ENCODE data around the gene HOMER3. TPM values are rescaled to one million over a fixed set of nuclear protein-coding genes. Genes with fewer than 3 reads are reported as not detected.

HOMER3 gene
- total and polyA plus RNA-seq, 11 donors = 13.6 to 36.8 (median 20.8) TPM

GRCh38 chr19:18972851-18973250 lies 31.8 kb upstream of the HOMER3 start:
- Histone ChIP-seq H3K4me3 (no peak overlapping the region), H3K4me1 (peaks cover 0 to 50% (median 11%) of the 10 kb centered on the region in 12 donors), H3K9me3 (no peaks in the 10 kb centered on the region), H3K36me3 (no peaks in the 10 kb centered on the region), H3K27ac (peak overlapping the region in 7 of 12 donors; percentile 6 to 75 (median 30)), H3K27me3 (no peaks in the 10 kb centered on the region)
- WGBS, 4 donors = 55 to 75% (median 59%) methylated on average over 2 to 5 of the region's 5 CpGs
- TF ChIP-seq, protein P1, sequence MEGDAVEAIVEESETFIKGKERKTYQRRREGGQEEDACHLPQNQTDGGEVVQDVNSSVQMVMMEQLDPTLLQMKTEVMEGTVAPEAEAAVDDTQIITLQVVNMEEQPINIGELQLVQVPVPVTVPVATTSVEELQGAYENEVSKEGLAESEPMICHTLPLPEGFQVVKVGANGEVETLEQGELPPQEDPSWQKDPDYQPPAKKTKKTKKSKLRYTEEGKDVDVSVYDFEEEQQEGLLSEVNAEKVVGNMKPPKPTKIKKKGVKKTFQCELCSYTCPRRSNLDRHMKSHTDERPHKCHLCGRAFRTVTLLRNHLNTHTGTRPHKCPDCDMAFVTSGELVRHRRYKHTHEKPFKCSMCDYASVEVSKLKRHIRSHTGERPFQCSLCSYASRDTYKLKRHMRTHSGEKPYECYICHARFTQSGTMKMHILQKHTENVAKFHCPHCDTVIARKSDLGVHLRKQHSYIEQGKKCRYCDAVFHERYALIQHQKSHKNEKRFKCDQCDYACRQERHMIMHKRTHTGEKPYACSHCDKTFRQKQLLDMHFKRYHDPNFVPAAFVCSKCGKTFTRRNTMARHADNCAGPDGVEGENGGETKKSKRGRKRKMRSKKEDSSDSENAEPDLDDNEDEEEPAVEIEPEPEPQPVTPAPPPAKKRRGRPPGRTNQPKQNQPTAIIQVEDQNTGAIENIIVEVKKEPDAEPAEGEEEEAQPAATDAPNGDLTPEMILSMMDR (IDR thresholded peaks at IDR 0.05) = no peak
- no peak for TF ChIP-seq POLR2A (IDR thresholded peaks at IDR 0.05)
- ATAC-seq (peak in 2 of 4 donors; percentile 42 to 62), DNase-seq (no peak)
- intact Hi-C loops (cut with DNase I) = no loop called here

- intact Hi-C loops (cut with DNase I) = no loop called here
- TF ChIP-seq, protein P1 (IDR thresholded peaks at IDR 0.05) = no peak
- TF ChIP-seq POLR2A (IDR thresholded peaks at IDR 0.05) = no peak
- H3K36me3 ChIP-seq = no peaks in the 10 kb centered on the region
- H3K4me1 ChIP-seq = peaks cover 0 to 55% (median 12%) of the 10 kb centered on the region in 12 donors
- WGBS, 4 donors = 23 to 37% (median 30%) methylated on average over 12 of the region's 12 CpGs
- H3K4me3 ChIP-seq = no peak overlapping the region
- no peaks in the 10 kb centered on the region for H3K9me3 ChIP-seq
- peak in 3 of 4 donors; percentile 6 to 49 (median 44) for ATAC-seq
- H3K27ac ChIP-seq = peak overlapping the region in 8 of 12 donors; percentile 6 to 75 (median 26)
- no peaks in the 10 kb centered on the region for H3K27me3 ChIP-seq
- DNase-seq = peak in 1 of 5 donors; percentile 35
These were observed 31.3 kb upstream of the HOMER3 start for GRCh38 chr19:18972301-18972811.

DNA sequence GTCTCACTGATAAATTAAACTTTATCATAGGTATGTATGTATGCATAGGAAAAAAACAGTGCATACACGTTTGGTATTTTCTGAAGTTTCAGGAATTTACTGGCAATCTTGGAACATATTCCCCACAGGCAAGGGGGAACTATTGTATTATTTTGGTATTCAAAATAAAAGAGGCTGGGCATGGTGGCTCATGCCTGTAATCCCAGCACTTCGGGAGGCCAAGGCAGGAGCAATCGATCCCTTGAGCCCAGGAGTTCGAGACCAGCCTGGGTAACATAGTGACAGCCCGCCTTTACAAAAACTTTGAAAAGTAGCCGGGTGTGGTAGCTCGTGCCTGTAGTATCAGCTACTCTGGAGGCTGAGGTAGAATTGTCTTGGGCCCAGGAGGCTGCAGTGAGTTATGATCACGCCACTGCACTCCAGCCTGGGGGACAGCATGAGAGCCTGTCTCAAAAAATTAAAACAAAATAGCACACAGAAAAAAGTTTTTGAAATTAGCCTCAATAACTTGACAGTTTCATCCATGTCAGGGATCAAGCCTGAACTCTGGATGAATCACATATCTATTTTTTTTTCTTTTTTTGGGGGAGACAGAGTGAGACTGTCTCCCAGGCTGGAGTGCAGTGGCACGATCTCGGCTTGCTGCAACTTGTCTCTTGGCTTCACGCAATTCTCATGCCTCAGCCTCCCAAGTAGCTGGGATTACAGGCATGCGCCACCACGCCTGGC lies 29.1 kb upstream of the HOMER3 start:
- intact Hi-C loops (cut with DNase I) = no loop called here
- 77 to 87% (median 82%) methylated on average over 13 of the region's 13 CpGs for WGBS, 4 donors
- H3K27ac ChIP-seq = peak overlapping the region in 4 of 12 donors; percentile 37 to 67 (median 49)
- H3K4me1 ChIP-seq = peaks cover 0 to 68% (median 12%) of the 10 kb centered on the region in 12 donors
- ATAC-seq = no peak
- H3K4me3 ChIP-seq = no peak overlapping the region
- H3K9me3 ChIP-seq = no peaks in the 10 kb centered on the region
- no peaks in the 10 kb centered on the region for H3K27me3 ChIP-seq
- no peak for DNase-seq
- no peak for TF ChIP-seq POLR2A (IDR thresholded peaks at IDR 0.05)
- TF ChIP-seq, protein P1 (IDR thresholded peaks at IDR 0.05) = no peak
- no peaks in the 10 kb centered on the region for H3K36me3 ChIP-seq

DNA sequence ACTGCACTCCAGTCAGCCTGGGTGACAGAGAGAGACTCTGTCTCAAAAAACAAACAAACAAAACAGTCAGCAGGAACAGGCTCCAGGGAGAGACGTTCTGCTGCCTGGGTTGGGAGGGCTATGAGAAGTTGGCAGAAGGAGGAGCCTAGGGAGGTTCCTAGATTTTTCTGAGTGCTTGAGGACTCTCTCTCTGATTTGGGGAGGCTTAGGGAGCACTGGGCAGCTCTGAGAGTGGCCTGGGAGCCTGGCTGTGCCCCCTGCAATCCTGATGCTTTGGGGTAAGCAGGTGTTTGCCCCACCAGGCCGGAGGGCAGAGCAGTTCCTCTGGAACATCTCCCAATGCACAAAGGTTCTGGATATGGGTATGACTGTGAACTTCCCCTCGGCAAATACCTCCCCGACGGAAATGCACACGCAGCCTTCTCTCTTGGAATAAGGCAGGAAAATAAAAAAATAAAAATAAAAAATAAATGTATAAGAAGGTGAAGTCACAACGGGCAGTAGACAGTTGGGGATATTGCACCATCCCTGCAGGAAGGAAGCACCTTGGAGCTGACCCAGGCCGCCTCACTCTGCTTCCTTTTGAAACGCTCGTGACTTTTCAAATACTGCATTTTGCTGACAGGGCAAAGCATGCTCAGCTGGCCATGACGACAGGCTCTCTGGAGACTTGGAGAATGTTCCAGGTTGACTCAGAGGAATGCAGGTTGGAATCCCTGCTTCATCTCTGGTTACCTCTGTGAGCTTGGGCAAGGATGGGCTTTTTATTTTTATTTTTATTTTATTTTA lies 26.5 kb upstream of the HOMER3 start:
- Histone ChIP-seq H3K4me3 (no peak overlapping the region), H3K4me1 (peaks cover 0 to 61% (median 8%) of the 10 kb centered on the region in 12 donors), H3K27ac (peak overlapping the region in 10 of 12 donors; percentile 26 to 87 (median 58)), H3K9me3 (no peaks in the 10 kb centered on the region), H3K27me3 (peaks cover 0 to 4% (median 0%) of the 10 kb centered on the region in 9 donors), H3K36me3 (no peaks in the 10 kb centered on the region)
- intact Hi-C loops (cut with DNase I) = no loop called here
- WGBS, 4 donors = 37 to 43% (median 39%) methylated on average over 11 of the region's 11 CpGs
- TF ChIP-seq, protein P1 (IDR thresholded peaks at IDR 0.05) = no peak
- no peak for TF ChIP-seq POLR2A (IDR thresholded peaks at IDR 0.05)
- ATAC-seq = peak; percentile 66 to 89 (median 76)
- DNase-seq = peak; percentile 62 to 78 (median 74)

Measured in heart left ventricle (tissue), 16 donors.